Upper lobe of left lung (tissue), 4 donors: Measurements from ENCODE around the gene TSPAN5.

Source experiments
- CTCF ChIP-seq, 6 experiments: fragments of 450-650 bp in 4 of 6; fragments of 200-600 bp in 2 of 6; sonication (generic) in 2 of 6; IDR thresholded peaks; one replicate each; pipeline ENCODE4 v1.5.1; 2016 to 2019; ENCODE audit warnings: antibody characterized with exemption in 6 of 6
- POLR2A ChIP-seq, 4 donors: fragments of 450-650 bp; IDR thresholded peaks; one replicate each; pipeline ENCODE4 v1.5.1; 2016 to 2017; ENCODE audit warnings: antibody characterized with exemption in 4 of 4, mild to moderate bottlenecking in 2 of 4
- POLR2AphosphoS5 ChIP-seq, 2 donors: sonication (generic); formaldehyde crosslinking; IDR thresholded peaks; one replicate each; pipeline ENCODE4 v1.5.1; 2017; ENCODE audit warnings: antibody characterized with exemption in 2 of 2

DNA sequence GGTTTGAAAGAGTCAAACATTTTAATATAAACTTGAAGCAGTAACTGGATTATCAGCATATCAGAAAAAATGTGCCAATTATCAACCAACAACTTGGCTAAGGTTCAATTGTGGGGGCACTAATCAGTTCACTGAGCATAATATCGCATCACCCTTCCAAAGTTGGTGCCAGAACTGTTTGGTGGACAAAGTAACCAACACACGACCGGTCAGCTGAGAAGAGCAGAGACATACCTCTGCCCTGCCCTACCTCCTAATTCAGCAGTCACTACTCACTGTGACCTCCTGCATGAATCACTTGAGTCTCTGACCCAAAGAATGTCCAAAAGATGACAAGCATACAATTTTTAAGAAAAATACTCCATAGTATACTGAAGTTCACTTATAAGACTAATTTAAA, 53.2 kb downstream of the TSPAN5 start:
- TF ChIP-seq CTCF (IDR thresholded peaks at IDR 0.05): no peak
- no peak for TF ChIP-seq POLR2AphosphoS5 (IDR thresholded peaks at IDR 0.05)
- TF ChIP-seq POLR2A (IDR thresholded peaks at IDR 0.05): no peak
